Right lobe of liver (tissue), 6 donors: Measurements from ENCODE around the gene MKS1. TPM values are rescaled to one million over a fixed set of nuclear protein-coding genes. Genes with fewer than 3 reads are reported as not detected.

Source experiments
- ATAC-seq, 4 donors: fragments of 200-7000 bp; cut with Tn5 transposase; one replicate each; pipeline ENCODE4 v1.9.1; 2020; ENCODE audit warnings: mild to moderate bottlenecking in 4 of 4, moderate library complexity in 4 of 4
- DNase-seq, 3 donors: peaks; one replicate each; pipeline ENCODE4 v3.0.0-alpha.2; 2020
- H3K27ac ChIP-seq, 3 donors: fragments of 200-600 bp; one replicate each; pipeline ENCODE4 v1.8.0; 2022
- H3K27me3 ChIP-seq, 2 donors: fragments of 200-600 bp; one replicate each; pipeline ENCODE4 v1.8.0; 2022
- H3K36me3 ChIP-seq, 4 donors: fragments of 200-600 bp; sonication (generic) in 1 of 4; one replicate each; pipeline versions ENCODE4 v1.5.1 to v1.8.0; 2017 to 2022; ENCODE audit warnings: control low read depth in 1 of 4
- H3K4me1 ChIP-seq, 4 donors: fragments of 200-600 bp; sonication (generic) in 1 of 4; one replicate each; pipeline versions ENCODE4 v1.5.1 to v1.8.0; 2017 to 2022; ENCODE audit warnings: control low read depth in 1 of 4
- H3K4me3 ChIP-seq, 3 donors: fragments of 200-600 bp; one replicate each; pipeline ENCODE4 v1.8.0; 2022
- H3K9me3 ChIP-seq, 4 donors: fragments of 200-600 bp; sonication (generic) in 1 of 4; one replicate each; pipeline versions ENCODE4 v1.5.1 to v1.8.0; 2017 to 2022; ENCODE audit warnings: control low read depth in 1 of 4
- CTCF ChIP-seq, 4 donors: fragments of 200-600 bp in 3 of 4; fragments of 450-650 bp in 1 of 4; IDR thresholded peaks; one replicate each; pipeline versions ENCODE4 v1.5.1 to v1.8.0; 2016 to 2022; ENCODE audit warnings: antibody characterized with exemption in 4 of 4, mild to moderate bottlenecking in 2 of 4
- POLR2A ChIP-seq: fragments of 450-650 bp; IDR thresholded peaks from one replicate; pipeline ENCODE4 v1.6.1; 2017; ENCODE audit warnings: antibody characterized with exemption, mild to moderate bottlenecking
- WGBS: methylation state at CpG from one replicate; pipeline ENCODE4 v1.1.6; 2018; ENCODE audit warnings: low coverage, low lambda C conversion rate; ENCODE audit not compliant: insufficient coverage; ENCODE audit errors: missing lambda C conversion rate; 5-methylcytosine and 5-hydroxymethylcytosine counted together
- intact Hi-C, 2 donors: fragments of 100-400 bp; cut with DNase I; formaldehyde crosslinking; loops; one replicate each; pipeline versions ENCODE4 v1.11.2 to v1.14.1; 2022
- total RNA-seq, 6 experiments: library from RNA; depleted of rRNA in 2 of 6; stranded (reverse); fragments of >200 nt in 2 of 6; fragmentation: NEBNext Ultra II Directional in 3 of 6; extraction: Animal tissue kit (Norgen Biotek cat#: 25700) in 3 of 6; gene quantifications; one replicate each; pipeline versions ENCODE4 v1.1.0 to v1.2.4, GENCODE V29; 2016 to 2023
- donor health status: DM: no; HTN: yes; CAD: no.
- donor health status: DM: no; HTN: no; CAD: no.
- donor health status: DM: no; HTN: no; CAD: no.
- donor health status: DM: no; HTN: yes; CAD: no.
- donor health status: DM: no; HTN: yes; CAD: no.

The MKS1 gene
- total RNA-seq, 6 experiments from 2014 or later, result 3.3 to 9.2 (median 7.2) TPM

GRCh38 chr17:58235821-58236220 lies 16.8 kb upstream of the MKS1 start:
- TF ChIP-seq POLR2A, result no peak

GRCh38 chr17:58234512-58234911 lies 15.5 kb upstream of the MKS1 start:
- no peak for TF ChIP-seq POLR2A
- TF ChIP-seq CTCF (IDR thresholded peaks at IDR 0.05), result no peak

More at GRCh38 chr17:58235821-58236220, 16.8 kb upstream of the MKS1 start:
- 60% methylated on average over 1 of the region's 1 CpG for WGBS
- Histone ChIP-seq H3K4me3 (no peak overlapping the region), H3K27ac (no peak overlapping the region), H3K9me3 (no peaks in the 10 kb centered on the region), H3K27me3 (no peaks in the 10 kb centered on the region), H3K36me3 (no peaks in the 10 kb centered on the region), H3K4me1 (no peaks in the 10 kb centered on the region)
- DNase-seq (no peak), ATAC-seq (no peak)
- intact Hi-C loops, result no loop called here

GRCh38 chr17:58233543-58233942 lies 14.5 kb upstream of the MKS1 start:
- no peaks in the 10 kb centered on the region for H3K27me3 ChIP-seq
- no peak for DNase-seq
- 66% methylated on average over 2 of the region's 3 CpGs for WGBS
- no peak overlapping the region for H3K4me3 ChIP-seq
- no peaks in the 10 kb centered on the region for H3K9me3 ChIP-seq
- TF ChIP-seq CTCF (IDR thresholded peaks at IDR 0.05) (no peak), POLR2A (no peak)
- H3K36me3 ChIP-seq, result no peaks in the 10 kb centered on the region
- H3K27ac ChIP-seq, result no peak overlapping the region
- no peaks in the 10 kb centered on the region for H3K4me1 ChIP-seq
- ATAC-seq, result peak; percentile 24 to 69 (median 54)
- intact Hi-C loops, result no loop called here

More at GRCh38 chr17:58234512-58234911, 15.5 kb upstream of the MKS1 start:
- no peaks in the 10 kb centered on the region for H3K36me3 ChIP-seq
- 77% methylated on average over 3 of the region's 3 CpGs for WGBS
- no peak for ATAC-seq
- DNase-seq, result no peak
- H3K27me3 ChIP-seq, result no peaks in the 10 kb centered on the region
- H3K27ac ChIP-seq, result no peak overlapping the region
- H3K4me3 ChIP-seq, result no peak overlapping the region
- no peaks in the 10 kb centered on the region for H3K9me3 ChIP-seq
- intact Hi-C loops, result no loop called here
- no peaks in the 10 kb centered on the region for H3K4me1 ChIP-seq

- Histone ChIP-seq H3K4me1 (no peaks in the 10 kb centered on the region), H3K36me3 (no peaks in the 10 kb centered on the region), H3K9me3 (no peaks in the 10 kb centered on the region), H3K27ac (no peak overlapping the region), H3K4me3 (no peak overlapping the region), H3K27me3 (no peaks in the 10 kb centered on the region)
- intact Hi-C loops, result no loop called here
- ATAC-seq (peak; percentile 47 to 82 (median 69)), DNase-seq (peak in 1 of 3 donors; percentile 27)
- WGBS, result 52% methylated on average over 12 of the region's 12 CpGs
- TF ChIP-seq CTCF (IDR thresholded peaks at IDR 0.05) (no peak), POLR2A (no peak)
Observed at GRCh38 chr17:58232707-58233156, 13.7 kb upstream of the MKS1 start.

GRCh38 chr17:58231641-58232040 lies 12.6 kb upstream of the MKS1 start:
- intact Hi-C loops, result no loop called here
- Histone ChIP-seq H3K4me3 (no peak overlapping the region), H3K27ac (no peak overlapping the region), H3K4me1 (no peaks in the 10 kb centered on the region), H3K9me3 (no peaks in the 10 kb centered on the region), H3K27me3 (no peaks in the 10 kb centered on the region), H3K36me3 (no peaks in the 10 kb centered on the region)
- WGBS, result 36% methylated on average over 2 of the region's 2 CpGs
- TF ChIP-seq POLR2A, result no peak
- TF ChIP-seq CTCF (IDR thresholded peaks at IDR 0.05), result no peak
- ATAC-seq (no peak), DNase-seq (no peak)
